NK-92 treated with Interleukin-12 subunit alpha and Interleukin-12 subunit beta, amount 100 ng/mL, for 24 hours (cell line): ENCODE data around the gene PTPRG.

Source experiments
- DNase-seq: peaks from one replicate; lab custom pipeline; 2025; lab: John Stamatoyannopoulos, UW

Gene PTPRG

GRCh38 chr3:62277986-62278385 lies 716.6 kb downstream of the PTPRG start:
- DNase-seq: no peak

DNA sequence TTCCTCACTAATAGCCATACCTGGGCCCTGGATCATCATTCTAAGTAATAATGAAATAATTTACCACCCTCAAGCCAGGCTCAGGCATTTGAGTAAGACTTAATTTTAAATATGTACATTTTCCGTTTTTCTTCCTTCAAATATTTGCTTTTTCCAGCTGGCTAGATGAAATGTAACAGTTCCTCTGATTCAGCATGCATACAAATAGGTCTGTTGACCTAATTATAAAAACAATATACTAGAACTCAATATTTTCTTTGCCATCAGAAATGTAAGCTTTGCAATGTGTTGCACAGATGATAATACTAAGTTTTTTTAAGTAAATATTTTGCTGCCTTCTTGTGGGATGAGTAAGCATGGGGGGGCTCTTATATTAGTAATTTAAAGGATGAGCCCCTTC lies 720.4 kb downstream of the PTPRG start:
- DNase-seq: no peak

- DNase-seq: no peak
These were observed 723.1 kb downstream of the PTPRG start for GRCh38 chr3:62284442-62284841.

DNA sequence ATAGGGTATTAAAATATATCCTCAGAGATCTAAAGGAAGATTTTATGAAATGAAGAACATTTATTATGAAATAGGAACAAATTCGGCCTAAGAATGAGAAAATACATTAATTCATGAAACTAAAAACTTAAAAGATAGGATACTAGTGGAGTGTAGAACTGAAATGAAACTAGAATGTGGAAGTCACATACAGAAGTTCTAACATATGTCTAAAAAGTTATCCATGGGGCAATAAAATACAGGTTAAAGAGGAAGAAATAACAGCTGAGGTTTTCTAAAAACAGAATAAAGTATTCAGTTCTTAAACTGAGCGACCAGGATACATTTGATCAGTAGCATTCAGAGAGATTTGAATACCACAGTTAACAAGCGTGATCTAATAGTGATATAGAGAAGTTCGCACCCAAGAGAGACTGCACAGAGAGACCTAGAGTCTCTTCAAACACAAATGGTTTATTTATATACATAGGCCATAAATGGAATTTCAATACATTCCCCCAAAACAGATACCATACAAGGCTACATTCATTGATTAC lies 726.1 kb downstream of the PTPRG start:
- no peak for DNase-seq

- no peak for DNase-seq
These were observed 728.6 kb downstream of the PTPRG start for GRCh38 chr3:62289922-62290321.

- DNase-seq: no peak
These were observed 731.8 kb downstream of the PTPRG start for GRCh38 chr3:62293051-62293780.

GRCh38 chr3:62295571-62295970 lies 734.2 kb downstream of the PTPRG start:
- DNase-seq: no peak

GRCh38 chr3:62300617-62301016 lies 739.2 kb downstream of the PTPRG start:
- DNase-seq: no peak

DNA sequence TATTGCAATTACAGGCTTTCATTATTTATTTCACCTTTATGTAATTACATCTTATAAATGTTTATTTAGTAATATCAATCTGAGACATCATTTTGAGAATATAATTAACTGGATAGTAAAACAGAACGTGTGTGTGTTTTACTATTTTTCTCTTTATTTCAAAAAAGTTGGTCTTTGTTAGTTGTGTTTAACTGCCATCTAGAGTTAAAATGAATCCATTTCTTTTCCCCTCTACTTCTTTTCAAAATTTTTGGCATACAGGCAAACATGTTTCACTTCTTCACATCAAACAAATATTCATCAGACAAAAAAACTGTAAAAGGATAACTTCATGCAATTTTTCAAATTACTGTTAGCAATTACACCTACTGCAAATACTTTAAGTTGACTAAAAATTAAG lies 750.8 kb downstream of the PTPRG start:
- DNase-seq: no peak

GRCh38 chr3:62316525-62316924 lies 755.2 kb downstream of the PTPRG start:
- no peak for DNase-seq

DNA sequence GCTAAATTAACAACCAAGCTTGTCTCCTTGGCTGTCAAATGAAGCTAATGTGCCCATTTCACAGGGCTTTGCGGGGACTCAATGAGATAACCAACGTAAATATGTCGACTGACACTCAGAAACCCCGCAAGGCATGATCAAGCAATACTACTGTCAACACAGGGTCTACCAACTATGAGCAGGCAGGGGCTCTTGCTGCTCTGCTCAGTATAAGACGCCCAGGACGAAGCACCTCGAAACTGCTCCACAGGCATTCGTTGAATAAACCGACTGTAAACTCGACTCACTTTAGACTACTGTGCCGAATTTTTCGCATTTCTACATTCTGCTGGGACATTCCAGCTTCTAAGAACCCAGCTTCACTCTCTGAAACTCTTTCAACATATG lies 757.0 kb downstream of the PTPRG start:
- no peak for DNase-seq

GRCh38 chr3:62318752-62319569 lies 757.6 kb downstream of the PTPRG start:
- no peak for DNase-seq

- DNase-seq: no peak
These were observed 758.3 kb downstream of the PTPRG start for GRCh38 chr3:62319570-62320243.

DNA sequence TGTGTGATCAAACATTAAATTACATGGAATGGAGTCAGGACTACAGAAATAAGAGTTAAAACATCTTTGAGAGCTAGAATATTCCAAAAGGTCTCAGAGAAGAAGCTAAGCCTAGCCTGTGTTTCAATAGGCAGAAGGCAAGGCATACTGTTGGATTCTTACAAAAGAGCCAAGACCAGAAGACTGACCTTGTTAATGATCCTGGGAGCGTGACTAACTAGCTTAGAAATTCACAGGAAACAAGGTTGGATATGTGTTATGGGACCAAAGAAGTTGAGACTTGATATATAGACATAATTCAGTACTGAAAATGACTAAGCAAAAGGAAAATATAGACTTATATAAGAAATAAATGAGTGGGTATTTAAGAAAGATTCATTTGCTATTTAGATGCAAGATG lies 761.9 kb downstream of the PTPRG start:
- DNase-seq: no peak

DNA sequence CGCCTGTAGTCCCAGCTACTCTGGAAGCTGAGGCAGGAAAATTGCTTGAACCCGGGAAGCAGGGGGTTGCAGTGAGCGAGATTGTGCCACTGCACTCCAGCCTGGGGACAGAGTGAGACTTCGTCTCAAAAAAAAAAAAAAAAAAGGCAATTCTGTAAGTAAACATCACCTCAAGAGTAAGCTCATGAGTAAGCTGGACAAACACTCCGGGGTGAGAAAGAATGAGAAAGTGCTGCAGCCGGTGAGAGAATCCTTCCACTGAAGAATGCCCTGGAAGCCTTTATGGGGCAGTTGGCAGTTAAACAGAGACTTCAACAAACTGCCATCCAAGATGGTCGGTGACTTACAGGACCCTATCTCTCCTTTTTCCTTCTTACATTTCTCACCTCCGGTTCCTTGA lies 764.5 kb downstream of the PTPRG start:
- no peak for DNase-seq

DNA sequence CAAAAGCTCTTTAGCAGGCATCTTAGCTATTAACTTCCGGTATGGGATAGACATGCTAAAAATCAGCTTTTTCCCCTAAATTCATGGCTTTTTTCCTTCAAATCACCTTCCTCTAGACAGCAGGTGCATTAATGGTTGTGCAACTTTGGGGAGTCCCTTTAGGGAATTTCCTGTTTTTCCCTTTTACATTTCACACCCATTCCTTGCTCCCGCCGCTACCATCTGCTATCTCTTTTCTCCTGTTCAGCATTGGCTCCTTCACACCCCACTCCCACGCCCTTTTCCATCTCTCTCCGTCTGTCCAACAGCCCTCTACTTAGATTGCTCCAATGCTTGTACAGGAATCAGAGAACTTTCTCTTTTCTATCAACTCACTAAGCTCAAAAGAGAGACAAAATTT lies 768.6 kb downstream of the PTPRG start:
- DNase-seq: no peak

DNA sequence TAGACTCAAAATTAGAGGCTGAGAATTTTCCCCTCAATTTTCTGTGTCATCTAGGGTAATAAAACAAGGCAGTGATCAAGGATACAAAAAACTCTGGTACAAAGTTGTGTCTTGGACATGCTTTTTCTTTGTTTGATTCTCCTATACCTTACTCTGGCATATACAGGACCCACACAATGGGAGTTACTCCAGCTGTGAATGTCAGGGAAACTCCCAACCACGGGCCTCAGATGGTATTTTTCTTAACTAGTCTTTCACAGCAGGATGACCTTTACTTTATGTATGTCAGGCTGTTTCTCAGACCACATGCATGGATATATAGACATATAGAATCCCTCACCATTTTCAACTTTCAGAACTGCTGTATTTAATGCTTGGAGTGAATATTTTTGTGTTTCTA lies 770.6 kb downstream of the PTPRG start:
- no peak for DNase-seq

- DNase-seq: no peak
These were observed 771.5 kb downstream of the PTPRG start for GRCh38 chr3:62332835-62333244.

DNA sequence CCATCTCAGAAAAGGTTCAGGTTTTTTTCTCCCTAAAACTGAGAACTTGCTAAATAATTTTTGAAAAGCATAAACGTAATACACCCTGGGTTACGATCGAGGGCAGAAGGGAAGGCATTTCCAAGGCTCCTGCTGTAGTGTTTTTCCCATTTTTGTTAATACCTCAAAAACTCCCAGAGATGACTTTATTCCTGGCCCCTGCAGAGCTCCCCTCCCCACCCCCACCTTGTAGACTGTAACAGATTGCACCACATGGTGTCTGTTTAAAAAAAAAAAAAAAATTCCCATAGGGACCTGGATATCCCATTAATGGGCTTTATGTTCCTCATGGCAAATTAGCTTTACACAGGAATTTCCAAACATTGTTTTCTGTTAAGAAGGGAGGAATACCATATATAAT lies 773.8 kb downstream of the PTPRG start:
- DNase-seq: no peak

- DNase-seq: no peak
These were observed 782.4 kb downstream of the PTPRG start for GRCh38 chr3:62343755-62344154.
